HG03045 (cell line): ENCODE data around the gene DYNC1H1.
"Not testable (repeated sequence)": the region's sequence is repeated elsewhere in the genome, so short reads cannot be mapped to it uniquely, and the experiment has no call there.

Experiments
- ATAC-seq: cut with Tn5 transposase; IDR thresholded peaks from one replicate; pipeline ENCODE4 v1.9.1; 2021; ENCODE audit warnings: mild to moderate bottlenecking, moderate library complexity; ENCODE audit not compliant: unreplicated experiment

The DYNC1H1 gene

GRCh38 chr14:102058146-102058545 is 93.8 kb downstream of the DYNC1H1 start:
- ATAC-seq, result no peak

- no peak for ATAC-seq
These were observed 94.6 kb downstream of the DYNC1H1 start for GRCh38 chr14:102058961-102059360.

- no peak for ATAC-seq
These were observed 98.9 kb downstream of the DYNC1H1 start for GRCh38 chr14:102063109-102063807.

GRCh38 chr14:102063808-102064429 is 99.5 kb downstream of the DYNC1H1 start:
- ATAC-seq, result no peak

- not testable (repeated sequence) for ATAC-seq
These were observed 100.2 kb downstream of the DYNC1H1 start for GRCh38 chr14:102064590-102064989.

- ATAC-seq, result no peak
These were observed 101.7 kb downstream of the DYNC1H1 start for GRCh38 chr14:102066041-102066451.

- no peak for ATAC-seq
These were observed 107.1 kb downstream of the DYNC1H1 start for GRCh38 chr14:102071283-102071998.

GRCh38 chr14:102074415-102074964 is 110.1 kb downstream of the DYNC1H1 start:
- ATAC-seq, result no peak

GRCh38 chr14:102075155-102075554 is 110.8 kb downstream of the DYNC1H1 start:
- ATAC-seq, result no peak

- ATAC-seq, result no peak
These were observed 113.0 kb downstream of the DYNC1H1 start for GRCh38 chr14:102077382-102077709.

GRCh38 chr14:102078361-102078791 is 114.0 kb downstream of the DYNC1H1 start:
- not testable (repeated sequence) for ATAC-seq

- no peak for ATAC-seq
These were observed 114.7 kb downstream of the DYNC1H1 start for GRCh38 chr14:102078831-102079699.

GRCh38 chr14:102079700-102079979 is 115.3 kb downstream of the DYNC1H1 start:
- ATAC-seq, result no peak

GRCh38 chr14:102080183-102081080 is 116.1 kb downstream of the DYNC1H1 start:
- ATAC-seq, result no peak

- no peak for ATAC-seq
These were observed 117.1 kb downstream of the DYNC1H1 start for GRCh38 chr14:102081231-102082080.

GRCh38 chr14:102084522-102084921 is 120.1 kb downstream of the DYNC1H1 start:
- ATAC-seq, result not testable (repeated sequence)

GRCh38 chr14:102084931-102085330 is 120.6 kb downstream of the DYNC1H1 start:
- no peak for ATAC-seq

- no peak for ATAC-seq
These were observed 121.1 kb downstream of the DYNC1H1 start for GRCh38 chr14:102085488-102085887.
